Astrocyte (in vitro differentiated cells and primary cell): ENCODE measurements around the gene ATP2A2.
"Not testable (repeated sequence)": the region's sequence is repeated elsewhere in the genome, so short reads cannot be mapped to it uniquely, and the experiment has no call there.

Experiments
- EZH2 ChIP-seq: IDR thresholded peaks from 2 replicates; pipeline ENCODE4 v1.6.1; 2012; ENCODE audit warnings: mild to moderate bottlenecking, low read length, inconsistent platforms; ENCODE audit not compliant: insufficient read depth
- TF ChIP-seq, protein P1 (sequence below): IDR thresholded peaks from 2 replicates; pipeline ENCODE4 v1.5.1; 2011; ENCODE audit warnings: low read depth, mild to moderate bottlenecking, inconsistent platforms, low read length, moderate library complexity; ENCODE audit not compliant: insufficient read depth

DNA sequence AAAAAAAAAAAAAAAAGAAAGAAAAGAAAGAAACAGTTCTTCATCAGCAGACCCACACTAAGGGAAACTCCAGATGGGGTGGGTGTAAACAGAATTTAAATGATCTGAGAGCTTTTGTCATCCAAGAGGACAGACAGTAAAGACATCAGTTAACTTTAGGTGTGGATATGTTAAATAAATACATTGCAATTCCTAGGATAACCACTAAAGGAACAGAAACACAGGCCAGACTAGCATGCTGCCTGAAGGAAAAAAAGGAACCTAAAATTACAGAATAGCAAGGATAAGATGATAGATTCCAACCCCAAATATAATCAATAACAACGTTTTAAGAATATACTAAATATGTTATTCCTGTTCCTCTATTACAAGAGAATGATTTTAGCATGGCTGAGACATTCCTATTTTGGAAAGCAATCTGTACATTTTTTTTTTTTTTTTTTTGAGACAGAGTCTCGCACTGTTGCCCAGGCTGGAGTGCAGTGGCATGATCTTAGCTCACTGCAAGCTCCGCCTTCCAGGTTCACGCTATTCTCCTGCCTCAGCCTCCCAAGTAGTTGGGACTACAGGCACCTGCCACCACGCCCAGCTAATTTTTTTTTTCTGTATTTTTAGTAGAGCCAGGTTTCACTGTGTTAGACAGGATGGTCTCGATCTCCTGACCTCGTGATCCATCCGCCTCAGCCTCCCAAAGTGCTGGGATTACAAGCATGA, 77.5 kb downstream of the ATP2A2 start:
- TF ChIP-seq, protein P1, sequence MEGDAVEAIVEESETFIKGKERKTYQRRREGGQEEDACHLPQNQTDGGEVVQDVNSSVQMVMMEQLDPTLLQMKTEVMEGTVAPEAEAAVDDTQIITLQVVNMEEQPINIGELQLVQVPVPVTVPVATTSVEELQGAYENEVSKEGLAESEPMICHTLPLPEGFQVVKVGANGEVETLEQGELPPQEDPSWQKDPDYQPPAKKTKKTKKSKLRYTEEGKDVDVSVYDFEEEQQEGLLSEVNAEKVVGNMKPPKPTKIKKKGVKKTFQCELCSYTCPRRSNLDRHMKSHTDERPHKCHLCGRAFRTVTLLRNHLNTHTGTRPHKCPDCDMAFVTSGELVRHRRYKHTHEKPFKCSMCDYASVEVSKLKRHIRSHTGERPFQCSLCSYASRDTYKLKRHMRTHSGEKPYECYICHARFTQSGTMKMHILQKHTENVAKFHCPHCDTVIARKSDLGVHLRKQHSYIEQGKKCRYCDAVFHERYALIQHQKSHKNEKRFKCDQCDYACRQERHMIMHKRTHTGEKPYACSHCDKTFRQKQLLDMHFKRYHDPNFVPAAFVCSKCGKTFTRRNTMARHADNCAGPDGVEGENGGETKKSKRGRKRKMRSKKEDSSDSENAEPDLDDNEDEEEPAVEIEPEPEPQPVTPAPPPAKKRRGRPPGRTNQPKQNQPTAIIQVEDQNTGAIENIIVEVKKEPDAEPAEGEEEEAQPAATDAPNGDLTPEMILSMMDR, result peak; percentile 17
- not testable (repeated sequence) for TF ChIP-seq EZH2
